ENCODE data around the gene EEIG1.

DNA sequence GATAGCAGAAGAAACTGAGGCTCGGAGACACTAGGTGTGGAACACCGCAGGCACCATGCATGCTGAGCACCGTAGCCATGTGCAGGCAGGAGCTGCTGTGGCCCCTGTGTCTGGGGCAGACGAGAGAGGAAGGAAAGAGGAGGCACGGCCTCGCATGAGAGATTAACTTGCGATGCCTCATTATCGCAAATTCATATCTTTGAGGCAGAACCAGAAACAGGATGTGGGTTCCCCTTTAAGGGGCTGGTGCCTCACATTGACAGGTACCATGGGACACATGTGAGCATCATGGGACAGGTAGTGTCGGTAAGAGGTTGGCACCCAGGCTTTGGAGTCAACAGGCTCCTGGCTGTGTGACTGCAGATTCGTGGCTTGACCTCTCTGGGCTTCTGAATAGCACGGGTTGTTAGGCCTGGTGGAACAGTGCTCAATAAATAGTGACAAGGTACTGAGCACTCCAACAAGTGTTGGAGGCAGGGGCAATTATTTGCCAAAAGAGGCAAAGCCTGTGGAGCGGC, 45.5 kb upstream of the EEIG1 start:
- TF ChIP-seq, protein P1, sequence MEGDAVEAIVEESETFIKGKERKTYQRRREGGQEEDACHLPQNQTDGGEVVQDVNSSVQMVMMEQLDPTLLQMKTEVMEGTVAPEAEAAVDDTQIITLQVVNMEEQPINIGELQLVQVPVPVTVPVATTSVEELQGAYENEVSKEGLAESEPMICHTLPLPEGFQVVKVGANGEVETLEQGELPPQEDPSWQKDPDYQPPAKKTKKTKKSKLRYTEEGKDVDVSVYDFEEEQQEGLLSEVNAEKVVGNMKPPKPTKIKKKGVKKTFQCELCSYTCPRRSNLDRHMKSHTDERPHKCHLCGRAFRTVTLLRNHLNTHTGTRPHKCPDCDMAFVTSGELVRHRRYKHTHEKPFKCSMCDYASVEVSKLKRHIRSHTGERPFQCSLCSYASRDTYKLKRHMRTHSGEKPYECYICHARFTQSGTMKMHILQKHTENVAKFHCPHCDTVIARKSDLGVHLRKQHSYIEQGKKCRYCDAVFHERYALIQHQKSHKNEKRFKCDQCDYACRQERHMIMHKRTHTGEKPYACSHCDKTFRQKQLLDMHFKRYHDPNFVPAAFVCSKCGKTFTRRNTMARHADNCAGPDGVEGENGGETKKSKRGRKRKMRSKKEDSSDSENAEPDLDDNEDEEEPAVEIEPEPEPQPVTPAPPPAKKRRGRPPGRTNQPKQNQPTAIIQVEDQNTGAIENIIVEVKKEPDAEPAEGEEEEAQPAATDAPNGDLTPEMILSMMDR (conservative IDR thresholded peaks at IDR 0.05): no peak
- no peak for TF ChIP-seq EZH2 (IDR thresholded peaks at IDR 0.05; ENCODE audit: low read depth)
